Anterior cingulate cortex (tissue), 58 donors: Measurements from ENCODE around the gene AK8.
A peak's percentile ranks its signal among the peaks of the same experiment; 100 is the strongest.

Experiments
- DNase-seq, 58 donors: peaks; one replicate each; lab custom pipeline; 2025; lab: John Stamatoyannopoulos, UW

AK8 gene, protein sequence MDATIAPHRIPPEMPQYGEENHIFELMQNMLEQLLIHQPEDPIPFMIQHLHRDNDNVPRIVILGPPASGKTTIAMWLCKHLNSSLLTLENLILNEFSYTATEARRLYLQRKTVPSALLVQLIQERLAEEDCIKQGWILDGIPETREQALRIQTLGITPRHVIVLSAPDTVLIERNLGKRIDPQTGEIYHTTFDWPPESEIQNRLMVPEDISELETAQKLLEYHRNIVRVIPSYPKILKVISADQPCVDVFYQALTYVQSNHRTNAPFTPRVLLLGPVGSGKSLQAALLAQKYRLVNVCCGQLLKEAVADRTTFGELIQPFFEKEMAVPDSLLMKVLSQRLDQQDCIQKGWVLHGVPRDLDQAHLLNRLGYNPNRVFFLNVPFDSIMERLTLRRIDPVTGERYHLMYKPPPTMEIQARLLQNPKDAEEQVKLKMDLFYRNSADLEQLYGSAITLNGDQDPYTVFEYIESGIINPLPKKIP

GRCh38 chr9:132877824-132878694, at the start of gene AK8:
AK8 (minus strand) TSS chr9:132878284; CDS start chr9:132878255, 29 bp downstream.
- DNase-seq, result peak in 51 of 58 donors; percentile 12 to 71 (median 52)

DNA sequence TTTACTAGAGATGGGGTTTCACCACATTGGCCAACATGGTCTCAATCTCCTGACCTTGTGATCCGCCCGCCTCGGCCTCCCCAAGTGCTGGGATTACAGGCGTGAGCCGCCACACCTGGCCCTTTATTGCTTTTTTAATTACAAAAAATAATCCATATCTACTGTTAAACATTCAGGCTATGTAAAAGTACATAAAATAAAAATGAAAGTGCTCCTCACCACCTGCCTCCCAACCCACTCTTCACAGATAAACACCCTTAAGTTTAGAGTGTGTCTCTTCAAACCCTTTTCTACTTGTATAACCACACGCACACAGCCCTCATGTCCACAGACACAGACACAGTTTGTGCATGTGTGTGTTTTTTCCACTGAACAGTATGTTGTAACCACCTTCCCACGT, 49.6 kb upstream of the AK8 start:
- DNase-seq, result no peak

GRCh38 chr9:132923346-132923902, 45.3 kb upstream of the AK8 start:
- no peak for DNase-seq

- no peak for DNase-seq
These were observed 41.7 kb upstream of the AK8 start for GRCh38 chr9:132919614-132920268.

- DNase-seq, result no peak
These were observed 36.8 kb upstream of the AK8 start for GRCh38 chr9:132914924-132915323.

GRCh38 chr9:132912131-132912530, 34.0 kb upstream of the AK8 start:
- no peak for DNase-seq

DNA sequence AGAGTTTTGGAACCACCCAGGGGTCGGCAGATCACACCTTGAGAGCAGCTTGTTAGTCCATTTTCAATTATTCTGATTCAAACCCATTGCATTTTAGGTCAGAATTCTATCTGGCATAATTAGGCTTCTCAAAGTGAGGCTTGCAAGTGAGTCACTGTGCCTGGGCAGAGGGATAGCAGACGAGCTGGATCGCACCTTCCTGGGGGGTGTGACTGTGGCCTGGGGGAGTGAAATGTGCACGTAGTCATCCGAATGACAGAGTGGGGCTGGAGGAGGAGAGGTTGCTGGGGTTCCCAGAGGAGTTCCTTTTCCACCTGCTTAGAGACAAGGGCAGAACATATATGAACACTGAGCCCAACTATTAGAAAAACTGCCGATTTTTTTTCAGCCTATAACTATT, 32.3 kb upstream of the AK8 start:
- DNase-seq, result no peak

GRCh38 chr9:132909311-132909710, 31.2 kb upstream of the AK8 start:
- no peak for DNase-seq

GRCh38 chr9:132908635-132909034, 30.6 kb upstream of the AK8 start:
- no peak for DNase-seq

DNA sequence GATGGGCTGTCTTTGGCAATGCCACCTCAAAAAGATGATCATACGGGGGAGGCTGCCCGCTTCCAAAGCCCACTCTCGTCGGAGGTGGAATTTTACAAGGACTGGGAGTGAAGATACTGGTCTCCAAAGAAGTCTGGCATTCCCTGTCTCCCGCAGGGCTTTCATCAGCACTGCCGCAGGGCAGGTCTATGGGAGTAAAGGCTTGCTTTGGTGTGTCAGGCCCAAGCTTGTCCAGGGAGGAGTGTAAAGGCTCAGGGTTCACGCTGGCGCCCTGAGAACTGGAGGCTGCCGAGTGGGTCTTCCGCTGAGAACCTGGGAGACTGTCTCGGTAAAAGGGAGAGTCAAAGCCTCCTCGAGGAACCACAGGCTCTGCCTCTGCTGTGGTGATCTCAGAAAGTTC, 27.6 kb upstream of the AK8 start:
- no peak for DNase-seq

DNA sequence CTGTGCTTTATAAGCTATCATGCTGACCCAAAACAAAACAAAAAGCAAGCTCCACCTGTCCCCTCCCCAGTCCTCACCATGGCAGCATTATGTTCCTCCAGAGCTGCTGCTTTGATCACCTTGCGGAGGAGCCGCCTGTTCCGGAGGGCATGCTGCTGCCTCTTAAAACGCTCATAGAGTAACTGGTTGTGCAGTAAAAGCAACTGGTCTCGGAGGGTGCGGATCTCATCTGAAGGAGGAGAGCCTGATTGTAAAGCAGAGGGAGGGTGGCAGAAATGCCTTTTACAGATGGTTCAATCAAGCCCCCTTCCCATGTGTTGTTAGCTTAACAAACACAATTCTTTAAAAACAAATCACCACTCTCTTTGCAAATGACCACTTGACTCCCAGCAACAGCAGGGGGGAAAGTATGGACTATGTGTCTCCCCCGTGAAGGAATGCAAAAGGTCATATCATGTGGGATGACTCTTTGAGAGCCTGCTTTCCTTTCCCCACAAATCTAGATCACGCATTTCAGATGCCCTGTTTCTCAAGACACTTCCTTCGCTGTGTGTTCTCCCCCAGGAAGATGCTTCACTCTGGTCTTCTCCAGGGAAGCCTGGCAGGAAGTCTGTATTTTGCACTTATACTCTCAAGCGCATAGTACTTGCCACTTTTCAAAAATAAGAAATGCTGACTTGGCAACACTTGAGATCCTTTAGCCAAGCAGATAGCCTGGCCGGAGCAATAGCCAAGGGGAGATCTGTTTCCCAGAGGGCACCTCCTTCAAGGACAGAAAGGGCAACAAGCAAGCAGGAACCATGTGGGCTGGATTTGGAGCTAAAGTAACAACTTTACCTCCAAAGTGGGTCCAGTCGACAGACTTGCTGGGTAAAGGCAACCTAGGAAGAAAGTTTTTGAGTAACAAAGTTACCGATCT, 25.7 kb upstream of the AK8 start:
- no peak for DNase-seq

- DNase-seq, result peak in 54 of 58 donors; percentile 20 to 88 (median 58)
These were observed 24.1 kb upstream of the AK8 start for GRCh38 chr9:132901858-132902831.

DNA sequence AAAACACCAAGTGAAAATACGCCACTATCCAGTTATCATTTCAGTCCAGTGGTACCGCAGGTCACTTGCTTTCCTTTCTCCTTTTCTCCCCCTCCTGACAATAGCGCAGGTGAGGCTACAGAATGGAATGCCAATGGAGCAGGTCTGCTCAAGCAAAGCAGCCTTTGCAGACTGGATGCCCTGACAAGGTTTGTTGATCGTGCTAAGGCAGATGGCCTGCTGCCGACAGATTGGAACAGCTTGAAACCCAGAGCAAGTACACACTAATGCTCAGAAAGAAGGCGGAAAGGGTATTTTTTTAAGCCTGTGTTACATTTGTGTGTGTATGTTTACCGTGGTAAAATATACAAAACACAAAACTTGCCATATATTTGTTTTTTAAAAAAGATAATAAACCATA, 20.0 kb upstream of the AK8 start:
- DNase-seq, result peak in 2 of 58 donors; percentile 15 to 20

GRCh38 chr9:132896906-132897305, 18.8 kb upstream of the AK8 start:
- DNase-seq, result peak in 46 of 58 donors; percentile 5 to 86 (median 52)

- DNase-seq, result no peak
These were observed 18.2 kb upstream of the AK8 start for GRCh38 chr9:132896264-132896663.

GRCh38 chr9:132894862-132895835, 17.1 kb upstream of the AK8 start:
- DNase-seq, result peak in 1 of 58 donors; percentile 18

DNA sequence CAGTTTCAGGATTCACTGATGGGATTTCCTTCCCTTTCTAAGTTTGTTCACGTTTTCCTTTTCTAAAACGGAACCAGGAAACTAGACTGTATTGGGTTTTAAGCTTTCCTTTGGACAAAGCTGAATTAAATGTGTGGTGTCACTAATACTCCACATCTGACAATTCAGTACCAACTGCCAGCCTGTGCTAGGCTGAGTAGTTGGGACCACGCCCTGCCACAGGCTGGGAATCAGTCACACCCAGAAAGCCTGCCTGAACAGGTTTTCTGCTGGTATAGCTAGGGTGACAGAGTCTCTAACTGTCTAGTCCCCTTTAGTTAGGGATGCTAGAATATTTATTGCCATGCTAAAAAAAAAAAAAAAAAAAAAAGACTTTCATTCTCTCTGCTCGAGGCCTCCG, 16.3 kb upstream of the AK8 start:
- DNase-seq, result no peak
